Stimulated activated CD8-positive, alpha-beta memory T cell treated with anti-CD3 and anti-CD28 coated beads, Interleukin-2, amount 100 ng/mL, for 48 hours (primary cell): ENCODE measurements around the gene TRAF3IP1.
A peak's percentile ranks its signal among the peaks of the same experiment; 100 is the strongest.
"Not testable (repeated sequence)": the region's sequence is repeated elsewhere in the genome, so short reads cannot be mapped to it uniquely, and the experiment has no call there.

Source experiments
- DNase-seq, 2 donors: peaks; one replicate each; pipeline ENCODE4 v3.0.0-alpha.2; 2020; ENCODE audit warnings: low read depth in 2 of 2

Gene TRAF3IP1

GRCh38 chr2:238339814-238340213 lies 19.5 kb downstream of the TRAF3IP1 start:
- no peak for DNase-seq

- DNase-seq = no peak
These were observed 21.2 kb downstream of the TRAF3IP1 start for GRCh38 chr2:238341536-238341935.

GRCh38 chr2:238344035-238344434 lies 23.7 kb downstream of the TRAF3IP1 start:
- no peak for DNase-seq

DNA sequence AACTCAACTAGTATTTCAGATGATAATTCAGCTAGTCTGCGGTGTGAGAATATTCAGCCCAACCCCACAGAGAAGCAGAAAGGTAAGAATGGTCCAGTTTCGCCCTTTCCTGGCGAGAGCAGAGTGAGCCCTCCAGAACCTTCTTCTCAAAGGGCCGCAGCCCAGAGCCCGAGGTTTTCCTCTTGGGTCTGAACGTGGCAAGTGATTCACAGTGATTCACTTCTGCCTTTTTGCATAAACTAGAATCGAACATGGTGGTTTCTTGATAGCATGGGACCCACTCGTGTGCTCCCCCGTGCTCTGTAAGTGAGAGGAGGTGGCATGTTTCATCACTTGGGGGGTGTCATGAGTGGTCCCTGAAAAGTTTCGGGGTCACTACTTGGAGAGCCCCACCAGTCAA lies 24.2 kb downstream of the TRAF3IP1 start:
- no peak for DNase-seq

DNA sequence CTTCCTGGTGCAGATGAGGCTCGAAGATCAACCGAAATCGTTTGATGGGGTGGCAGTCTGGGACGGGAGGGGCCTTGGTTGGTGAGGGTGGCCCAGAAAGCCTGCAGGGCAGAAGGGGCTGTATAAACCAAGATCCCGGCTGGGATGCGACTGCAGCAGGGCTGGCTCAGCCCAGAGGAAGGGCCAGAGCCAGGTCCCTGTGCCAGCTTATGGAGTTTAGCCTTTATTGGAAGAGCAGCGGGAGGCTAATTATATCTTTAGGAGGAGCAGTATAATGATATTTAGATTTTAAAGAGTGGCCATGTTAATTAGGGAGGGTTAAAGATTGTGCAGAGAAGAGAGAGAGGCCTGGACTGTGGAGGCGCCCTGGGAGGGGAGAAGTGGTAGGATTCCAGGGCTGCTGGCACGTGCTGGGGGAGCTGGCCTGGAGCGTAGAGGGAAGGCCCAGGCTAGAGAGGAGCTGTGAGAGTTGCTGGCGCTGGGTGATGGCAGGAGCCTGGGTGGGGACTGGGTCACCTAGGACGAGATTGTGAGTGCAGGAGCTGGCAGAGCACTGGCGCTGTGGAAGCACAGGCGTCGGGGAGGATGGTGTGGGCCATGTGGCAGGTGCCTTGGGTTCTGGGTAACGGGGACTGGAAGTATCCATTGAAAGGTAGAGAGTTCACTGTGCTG lies 25.1 kb downstream of the TRAF3IP1 start:
- DNase-seq = no peak

GRCh38 chr2:238346544-238346943 lies 26.2 kb downstream of the TRAF3IP1 start:
- DNase-seq = no peak

- no peak for DNase-seq
These were observed 30.0 kb downstream of the TRAF3IP1 start for GRCh38 chr2:238350150-238350897.

GRCh38 chr2:238351315-238351714 lies 31.0 kb downstream of the TRAF3IP1 start:
- DNase-seq = no peak

DNA sequence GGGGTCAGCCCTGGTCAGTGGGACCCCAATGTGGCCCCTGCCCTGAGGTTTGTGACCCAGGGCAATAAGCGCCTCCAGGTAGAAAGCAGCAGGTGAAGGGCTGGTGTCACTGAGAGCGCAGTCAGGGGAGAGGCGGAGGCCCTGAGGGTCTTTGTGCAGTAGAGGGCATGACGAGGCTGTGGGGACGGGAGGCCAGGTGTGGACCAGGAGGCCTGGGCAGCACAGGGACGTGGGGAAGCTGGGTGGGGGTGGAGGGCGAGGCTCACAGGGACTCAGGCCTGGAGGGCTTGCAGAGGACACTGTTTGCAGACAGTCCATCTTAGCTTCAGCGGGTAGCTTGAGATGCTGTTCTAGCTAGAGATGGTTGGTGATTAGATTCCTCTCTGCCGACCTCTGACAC lies 32.0 kb downstream of the TRAF3IP1 start:
- DNase-seq = no peak

- DNase-seq = no peak
These were observed 38.5 kb downstream of the TRAF3IP1 start for GRCh38 chr2:238358769-238359168.

DNA sequence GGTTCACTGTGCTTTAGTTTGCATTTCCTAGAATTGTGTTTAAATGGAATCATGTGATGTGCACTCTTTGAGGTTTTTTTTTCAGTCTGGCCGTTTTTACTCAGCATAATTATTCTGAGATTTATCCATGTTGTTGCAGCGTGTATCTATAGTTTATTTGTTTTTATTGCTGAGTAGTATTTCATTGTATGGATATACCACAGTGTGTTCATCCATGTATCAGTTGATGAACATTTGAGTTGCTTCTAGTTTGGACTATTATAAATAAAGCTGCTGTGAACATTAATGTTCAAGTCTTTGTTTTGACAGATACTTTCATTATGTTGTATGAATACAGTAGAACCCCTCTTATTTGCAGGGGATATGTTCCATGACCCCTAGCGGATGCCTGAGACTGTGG lies 39.1 kb downstream of the TRAF3IP1 start:
- no peak for DNase-seq

- no peak for DNase-seq
These were observed 41.6 kb downstream of the TRAF3IP1 start for GRCh38 chr2:238361877-238362276.

GRCh38 chr2:238362626-238363025 lies 42.3 kb downstream of the TRAF3IP1 start:
- DNase-seq = no peak

- DNase-seq = no peak
These were observed 49.3 kb downstream of the TRAF3IP1 start for GRCh38 chr2:238369591-238370040.

- no peak for DNase-seq
These were observed 49.9 kb downstream of the TRAF3IP1 start for GRCh38 chr2:238370094-238370822.

DNA sequence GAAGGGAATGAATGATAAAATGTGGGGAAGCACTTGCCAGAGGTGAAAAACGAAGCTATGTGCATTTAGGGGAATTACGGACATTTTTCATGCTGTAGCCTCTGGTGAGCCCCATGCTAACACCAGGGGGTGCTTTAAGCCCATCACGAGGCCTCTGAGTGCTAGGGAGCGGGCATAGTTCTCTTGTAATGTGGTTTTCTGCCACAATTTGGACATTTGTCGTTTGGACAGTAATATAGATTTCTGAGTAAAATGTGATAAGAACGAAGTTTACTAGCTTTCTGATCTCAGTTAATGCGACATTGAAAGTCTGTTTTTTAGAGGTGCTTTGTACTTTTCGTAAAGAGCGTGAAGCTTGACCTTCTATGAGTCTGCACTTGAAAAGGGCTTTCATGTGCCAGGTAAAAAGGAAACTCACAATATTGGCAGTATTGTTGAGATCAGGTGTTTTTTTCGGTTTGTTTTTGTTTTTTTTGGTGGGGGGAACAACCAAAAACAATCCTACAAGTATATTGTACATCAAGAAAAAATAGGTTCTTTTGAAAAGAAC lies 50.6 kb downstream of the TRAF3IP1 start:
- peak; percentile 18 to 32 for DNase-seq

DNA sequence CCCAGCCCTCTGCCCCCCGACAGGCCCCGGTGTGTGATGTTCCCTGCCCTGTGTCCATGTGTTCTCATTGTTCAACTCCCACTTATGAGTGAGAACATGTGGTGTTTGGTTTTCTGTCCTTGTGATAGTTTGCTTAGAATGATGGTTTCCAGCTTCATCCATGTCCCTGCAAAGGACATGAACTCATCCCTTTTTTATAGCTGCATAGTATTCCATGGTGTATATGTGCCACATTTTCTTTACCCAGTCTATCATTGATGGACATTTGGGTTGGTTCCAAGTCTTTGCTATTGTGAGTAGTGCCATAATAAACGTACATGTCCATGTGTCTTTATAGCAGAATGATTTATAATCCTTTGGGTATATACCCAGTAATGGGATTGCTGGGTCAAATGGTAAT lies 52.0 kb downstream of the TRAF3IP1 start:
- not testable (repeated sequence) for DNase-seq

DNA sequence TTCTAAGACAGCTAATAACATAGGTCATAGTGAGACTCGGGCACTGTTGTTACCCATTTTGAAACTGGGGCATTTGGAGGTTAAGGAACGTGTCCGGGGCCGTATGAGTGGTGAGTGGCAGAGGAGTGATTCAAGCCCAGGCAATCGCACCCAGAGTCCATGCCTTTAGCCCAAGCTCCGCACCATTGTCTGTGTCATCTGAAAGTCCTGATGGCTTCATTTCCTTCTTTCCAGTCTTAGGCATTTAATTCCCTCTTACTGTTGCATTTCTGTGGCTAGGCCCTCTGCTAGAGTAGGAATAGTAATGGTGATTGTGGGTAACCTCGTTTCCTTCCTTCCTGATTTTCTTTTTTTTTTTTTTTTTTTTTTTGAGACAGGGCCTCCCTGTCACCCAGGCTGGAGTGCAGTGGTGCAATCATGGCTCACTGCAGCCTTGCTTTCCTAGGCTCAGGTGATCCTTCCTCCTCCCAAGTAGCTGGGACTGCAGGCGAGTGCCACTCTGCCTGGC lies 56.6 kb downstream of the TRAF3IP1 start:
- no peak for DNase-seq

DNA sequence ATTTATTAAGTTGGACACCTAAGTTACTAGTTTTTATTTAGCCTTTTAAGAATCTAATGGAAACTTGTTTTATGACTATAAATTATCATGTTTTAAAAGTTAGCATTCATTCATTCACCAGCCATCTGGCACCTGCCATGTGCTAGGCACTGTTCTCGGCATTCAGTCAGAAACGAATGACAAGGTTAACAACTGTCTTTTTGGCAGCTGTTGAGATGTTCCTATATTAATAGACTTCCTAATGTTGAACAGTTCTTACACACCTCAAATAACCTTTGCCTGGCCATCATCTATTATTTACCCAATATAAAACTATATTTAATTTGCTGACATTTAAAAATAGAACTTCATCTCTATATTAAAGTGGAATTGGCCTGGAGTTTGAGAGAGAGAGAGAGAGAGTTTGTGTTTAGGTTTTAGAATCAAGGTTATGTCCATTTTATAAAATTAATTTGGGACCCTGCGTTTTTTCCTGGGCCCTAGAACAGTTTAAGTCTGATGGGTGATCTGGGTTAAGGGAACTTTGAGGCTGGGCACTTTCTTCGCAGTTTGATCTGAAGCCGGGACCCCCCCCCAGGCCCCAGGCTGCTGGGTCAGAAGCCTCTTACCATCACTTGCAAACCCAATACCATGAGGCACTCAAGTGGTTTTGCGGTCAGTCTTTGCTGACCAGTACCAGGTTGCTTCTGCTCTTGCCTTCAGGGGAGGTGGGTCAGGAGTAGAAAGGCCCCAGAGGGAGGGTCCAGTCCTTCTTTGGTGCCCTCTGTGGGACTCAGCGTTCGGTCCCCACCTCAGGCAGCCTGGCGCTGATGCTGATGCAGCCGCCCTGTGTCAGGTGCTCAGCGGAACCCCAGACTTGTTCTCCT lies 58.1 kb downstream of the TRAF3IP1 start:
- no peak for DNase-seq

- DNase-seq = peak; percentile 14 to 23
These were observed 58.9 kb downstream of the TRAF3IP1 start for GRCh38 chr2:238379096-238379810.
